Fibroblast of peridontal ligament (primary cell): ENCODE results near the gene TFDP2.
"Not testable (repeated sequence)": the region's sequence is repeated elsewhere in the genome, so short reads cannot be mapped to it uniquely, and the experiment has no call there.

ENCODE experiments used
- DNase-seq: peaks from one replicate; pipeline ENCODE4 v3.0.0-alpha.2; 2010; ENCODE audit errors: extremely low read depth

Gene TFDP2

GRCh38 chr3:142075656-142076055, 73.7 kb downstream of the TFDP2 start:
- not testable (repeated sequence) for DNase-seq

GRCh38 chr3:142072816-142073215, 76.5 kb downstream of the TFDP2 start:
- no peak for DNase-seq

GRCh38 chr3:142065932-142066331, 83.4 kb downstream of the TFDP2 start:
- no peak for DNase-seq

GRCh38 chr3:142065344-142065743, 84.0 kb downstream of the TFDP2 start:
- DNase-seq = no peak

- no peak for DNase-seq
Measured at GRCh38 chr3:142064454-142064853, 84.9 kb downstream of the TFDP2 start.

GRCh38 chr3:142057331-142057725, 92.0 kb downstream of the TFDP2 start:
- peak; percentile 24 for DNase-seq

GRCh38 chr3:142056656-142057330, 92.6 kb downstream of the TFDP2 start:
- no peak for DNase-seq

- no peak for DNase-seq
Measured at GRCh38 chr3:142053835-142054234, 95.5 kb downstream of the TFDP2 start.

GRCh38 chr3:142053244-142053643, 96.1 kb downstream of the TFDP2 start:
- no peak for DNase-seq

GRCh38 chr3:142051351-142051750, 98.0 kb downstream of the TFDP2 start:
- DNase-seq = no peak

- no peak for DNase-seq
Measured at GRCh38 chr3:142047021-142047369, 102.3 kb downstream of the TFDP2 start.

- no peak for DNase-seq
Measured at GRCh38 chr3:142046320-142047020, 102.9 kb downstream of the TFDP2 start.

GRCh38 chr3:142040941-142041491, 108.3 kb downstream of the TFDP2 start:
- no peak for DNase-seq

GRCh38 chr3:142035308-142035922, 113.9 kb downstream of the TFDP2 start:
- DNase-seq = no peak

GRCh38 chr3:142033292-142033691, 116.1 kb downstream of the TFDP2 start:
- DNase-seq = no peak

GRCh38 chr3:142031575-142031974, 117.8 kb downstream of the TFDP2 start:
- DNase-seq = no peak

- DNase-seq = no peak
Measured at GRCh38 chr3:142029791-142030190, 119.6 kb downstream of the TFDP2 start.

- no peak for DNase-seq
Measured at GRCh38 chr3:142029052-142029642, 120.2 kb downstream of the TFDP2 start.

GRCh38 chr3:142028243-142028777, 121.0 kb downstream of the TFDP2 start:
- DNase-seq = peak; percentile 88

GRCh38 chr3:142027735-142028134, 121.6 kb downstream of the TFDP2 start:
- no peak for DNase-seq

GRCh38 chr3:142027300-142027699, 122.0 kb downstream of the TFDP2 start:
- DNase-seq = no peak

GRCh38 chr3:142026333-142026732, 123.0 kb downstream of the TFDP2 start:
- DNase-seq = no peak
